ENCODE measurements around the gene SKOR1. TPM values are rescaled to one million over a fixed set of nuclear protein-coding genes. Genes with fewer than 3 reads are reported as not detected.

SKOR1 gene
- total RNA-seq, 1 experiment from 2014 or later, result 0.13 TPM

GRCh38 chr15:67809866-67810265 lies 15.4 kb upstream of the SKOR1 start:
- Mint-ChIP-seq H3K4me1 (peaks cover 13 to 31% of the 10 kb centered on the region in 2 experiments; a peak in 3 of 4 replicates), H3K27ac (no peak overlapping the region), H3K9me3 (no peaks in the 10 kb centered on the region), H3K36me3 (ENCODE audit: insufficient read depth in 1 of 3, low read depth in 3 of 3) (no peaks in the 10 kb centered on the region), H3K27me3 (ENCODE audit: low read depth) (peaks cover 7% of the 10 kb centered on the region), H3K4me3 (no peak overlapping the region)
- no peak overlapping the region for H2BK5ac ChIP-seq (ENCODE audit: insufficient read length, low read length)
- no peak overlapping the region for H3K27ac ChIP-seq (ENCODE audit: insufficient read length, low read depth, low read length)
- H4K20me1 ChIP-seq (ENCODE audit: control insufficient read depth, insufficient read depth, insufficient read length), result no peaks in the 10 kb centered on the region
- no peak overlapping the region for H3T11ph ChIP-seq (ENCODE audit: low read length)
- H3K23me2 ChIP-seq (ENCODE audit: insufficient read length, low read depth, low read length, poor library complexity, severe bottlenecking), result no peaks in the 10 kb centered on the region
- no peaks in the 10 kb centered on the region for H3K27me3 ChIP-seq (ENCODE audit: insufficient read depth, low read length)
- H3K4me2 ChIP-seq (ENCODE audit: insufficient read depth, insufficient read length, low read length), result no peak overlapping the region
- no peak overlapping the region for H3K4ac ChIP-seq (ENCODE audit: low read depth, low read length)
- no peak overlapping the region for H3K18ac ChIP-seq (ENCODE audit: insufficient read length, low read depth, low read length)
- no peak for TF ChIP-seq CTCF (conservative IDR thresholded peaks at IDR 0.05)
- no peak overlapping the region for H2BK12ac ChIP-seq (ENCODE audit: insufficient read length, low read depth, low read length)
- H4K91ac ChIP-seq (ENCODE audit: insufficient read length, low read depth, low read length), result no peak overlapping the region
- H2BK15ac ChIP-seq (ENCODE audit: low read depth, low read length), result no peak overlapping the region
- WGBS (ENCODE audit: extremely low coverage, insufficient read length, low lambda C conversion rate), result no CpG with 5 or more reads among the region's 6 CpGs
- H4K8ac ChIP-seq (replicated peaks; ENCODE audit: insufficient read length, low read depth, low read length), result no peak overlapping the region
- H3K56ac ChIP-seq (ENCODE audit: insufficient read length, low read depth, low read length), result no peak overlapping the region
- no peak overlapping the region for H2AK5ac ChIP-seq (ENCODE audit: insufficient read length, low read length)
- no peak overlapping the region for H3K9ac ChIP-seq (ENCODE audit: extremely low read depth, insufficient read length, low read length)
- no peaks in the 10 kb centered on the region for H3K79me2 ChIP-seq (ENCODE audit: insufficient read depth, low read length)
- no peaks in the 10 kb centered on the region for H3K79me1 ChIP-seq (ENCODE audit: insufficient read depth, low read depth, low read length, poor library complexity, severe bottlenecking)
- no peak overlapping the region for H3K23ac ChIP-seq (ENCODE audit: insufficient read length, low read depth, low read length)
- H2AFZ ChIP-seq (ENCODE audit: low read length), result no peak overlapping the region
- no peak overlapping the region for H2BK20ac ChIP-seq (ENCODE audit: low read depth, low read length, poor library complexity, severe bottlenecking)
- H3K9me3 ChIP-seq (ENCODE audit: control insufficient read depth, low read depth, low read length), result no peaks in the 10 kb centered on the region
- peak; percentile 23 for DNase-seq
- H2BK120ac ChIP-seq (ENCODE audit: low read depth, low read length, poor library complexity, severe bottlenecking), result no peak overlapping the region
- no peak overlapping the region for H3K14ac ChIP-seq (ENCODE audit: insufficient read depth, low read length)
- H3K4me1 ChIP-seq (ENCODE audit: insufficient read depth, low read length), result no peaks in the 10 kb centered on the region; the same call in 1 of the 2 replicates
- no peak overlapping the region for H4K5ac ChIP-seq (ENCODE audit: insufficient read length, low read depth, low read length)
